Gastroesophageal sphincter (tissue), 4 donors: Measurements from ENCODE around the gene OSBPL1A. TPM values are rescaled to one million over a fixed set of nuclear protein-coding genes. Genes with fewer than 3 reads are reported as not detected.
A peak's percentile ranks its signal among the peaks of the same experiment; 100 is the strongest.
"Not testable (repeated sequence)": the region's sequence is repeated elsewhere in the genome, so short reads cannot be mapped to it uniquely, and the experiment has no call there.

ENCODE experiments used
- ATAC-seq: fragments of 150-250 bp; one replicate; pipeline ENCODE4 v1.9.1; 2016; ENCODE audit warnings: mild to moderate bottlenecking, moderate library complexity
- H3K27ac ChIP-seq, 4 donors: fragments of 200-600 bp; sonication (generic) in 3 of 4; 1 replicate in 3 of 4; 2 replicates in 1 of 4; pipeline ENCODE4 v1.5.1; 2016 to 2019
- H3K27me3 ChIP-seq: fragments of 200-600 bp; sonication (generic); one replicate; pipeline ENCODE4 v1.5.1; 2019
- H3K36me3 ChIP-seq, 2 donors: fragments of 200-600 bp; sonication (generic); one replicate each; pipeline ENCODE4 v1.5.1; 2019; ENCODE audit warnings: control low read depth in 1 of 2
- H3K4me1 ChIP-seq, 3 donors: fragments of 200-600 bp; sonication (generic); 1 replicate in 2 of 3; 2 replicates in 1 of 3; pipeline ENCODE4 v1.5.1; 2016 to 2019; ENCODE audit warnings: control low read depth in 2 of 3
- H3K4me3 ChIP-seq, 2 donors: fragments of 200-600 bp; sonication (generic); one replicate each; pipeline ENCODE4 v1.5.1; 2019; ENCODE audit warnings: mild to moderate bottlenecking in 1 of 2, moderate library complexity in 1 of 2
- H3K9me3 ChIP-seq, 3 donors: fragments of 200-600 bp; sonication (generic); one replicate each; pipeline ENCODE4 v1.5.1; 2017 to 2019; ENCODE audit warnings: control low read depth in 2 of 3
- CTCF ChIP-seq, 4 experiments: fragments of 200-600 bp in 2 of 4; fragments of 450-650 bp in 2 of 4; sonication (generic) in 1 of 4; IDR thresholded peaks; one replicate each; pipeline ENCODE4 v1.5.1; 2017 to 2019; ENCODE audit warnings: antibody characterized with exemption in 4 of 4, mild to moderate bottlenecking in 2 of 4, moderate library complexity in 2 of 4
- EP300 ChIP-seq: sonication (generic); formaldehyde crosslinking; IDR thresholded peaks from one replicate; pipeline ENCODE4 v1.6.1; 2017; ENCODE audit warnings: antibody characterized with exemption, mild to moderate bottlenecking
- POLR2A ChIP-seq, 2 donors: fragments of 450-650 bp; IDR thresholded peaks; one replicate each; pipeline ENCODE4 v1.6.1; 2017; ENCODE audit warnings: antibody characterized with exemption in 2 of 2, mild to moderate bottlenecking in 2 of 2, moderate library complexity in 1 of 2
- POLR2AphosphoS5 ChIP-seq: sonication (generic); formaldehyde crosslinking; IDR thresholded peaks from one replicate; pipeline ENCODE4 v1.6.1; 2017; ENCODE audit warnings: antibody characterized with exemption
- WGBS, 2 donors: methylation state at CpG; one replicate each; pipeline ENCODE4 v1.1.5; 2018; ENCODE audit warnings: low coverage in 1 of 2; 5-methylcytosine and 5-hydroxymethylcytosine counted together
- total RNA-seq, 4 donors: library from RNA; depleted of rRNA; stranded (reverse); fragments of >200 nt; gene quantifications; one replicate each; pipeline ENCODE4 v1.1.0, GENCODE V29; 2016

The OSBPL1A gene
- total RNA-seq, 4 donors from 2014 or later: 97.1 to 120 (median 116) TPM

- no peak for TF ChIP-seq POLR2AphosphoS5
- no peak for TF ChIP-seq CTCF (IDR thresholded peaks at IDR 0.05)
- TF ChIP-seq POLR2A (IDR thresholded peaks at IDR 0.05): no peak
- TF ChIP-seq EP300: no peak
- Histone ChIP-seq H3K36me3 (peaks cover 0 to 49% of the 10 kb centered on the region in 2 donors), H3K4me3 (no peak overlapping the region), H3K27ac (no peak overlapping the region), H3K27me3 (no peaks in the 10 kb centered on the region), H3K4me1 (no peaks in the 10 kb centered on the region), H3K9me3 (no peaks in the 10 kb centered on the region)
- no peak for ATAC-seq
- WGBS, 2 donors: 80 to 83% methylated on average over 1 to 3 of the region's 3 CpGs
These were observed 244.2 kb downstream of the OSBPL1A start for GRCh38 chr18:24153397-24153796.

- H3K27me3 ChIP-seq, ATAC-seq, H3K9me3 ChIP-seq, H3K4me3 ChIP-seq, H3K4me1 ChIP-seq, H3K27ac ChIP-seq: not testable (repeated sequence)
- H3K36me3 ChIP-seq: peaks cover 0 to 19% of the 10 kb centered on the region in 2 donors
- WGBS, 2 donors: 99% methylated on average over 12 of the region's 28 CpGs; no CpG with 5 or more reads in 1 of the 2 donors
These were observed 248.0 kb downstream of the OSBPL1A start for GRCh38 chr18:24149591-24149990.

- Histone ChIP-seq H3K9me3 (no peaks in the 10 kb centered on the region), H3K36me3 (no peaks in the 10 kb centered on the region), H3K27me3 (no peaks in the 10 kb centered on the region), H3K27ac (no peak overlapping the region), H3K4me1 (peaks cover 0 to 18% (median 0%) of the 10 kb centered on the region in 3 donors), H3K4me3 (no peak overlapping the region)
- no peak for ATAC-seq
- TF ChIP-seq EP300 (no peak), POLR2AphosphoS5 (no peak), POLR2A (IDR thresholded peaks at IDR 0.05) (no peak), CTCF (IDR thresholded peaks at IDR 0.05) (no peak)
These were observed 255.2 kb downstream of the OSBPL1A start for GRCh38 chr18:24142376-24142775.

- no peak for ATAC-seq
- TF ChIP-seq POLR2AphosphoS5 (no peak), POLR2A (IDR thresholded peaks at IDR 0.05) (no peak), EP300 (no peak), CTCF (IDR thresholded peaks at IDR 0.05) (no peak)
- Histone ChIP-seq H3K4me1 (peaks cover 0 to 18% (median 0%) of the 10 kb centered on the region in 3 donors), H3K9me3 (no peaks in the 10 kb centered on the region), H3K27me3 (no peaks in the 10 kb centered on the region), H3K27ac (no peak overlapping the region), H3K36me3 (no peaks in the 10 kb centered on the region), H3K4me3 (no peak overlapping the region)
- 94 to 100% methylated on average over 2 of the region's 2 CpGs for WGBS, 2 donors
These were observed 256.9 kb downstream of the OSBPL1A start for GRCh38 chr18:24140697-24141096.

GRCh38 chr18:24138789-24139616 lies 258.6 kb downstream of the OSBPL1A start, which contains the start of gene CABYR:
Gene CABYR (plus strand): TSS chr18:24139062. CDS start chr18:24143115, 4,053 bp downstream.
- H3K4me1 ChIP-seq: peaks cover 0 to 18% (median 0%) of the 10 kb centered on the region in 3 donors
- H3K4me3 ChIP-seq: peak within 1 kb of the TSS; percentile 38 to 58
- H3K9me3 ChIP-seq: no peaks in the 10 kb centered on the region
- peak within 1 kb of the TSS in 3 of 4 donors; percentile 40 to 72 (median 53) for H3K27ac ChIP-seq
- WGBS, 2 donors: 5 to 7% methylated on average over 11 to 14 of the region's 63 CpGs
- ATAC-seq: peak; percentile 90
- H3K36me3 ChIP-seq: no peaks in the 10 kb centered on the region
- H3K27me3 ChIP-seq: no peaks in the 10 kb centered on the region
- TF ChIP-seq CTCF (IDR thresholded peaks at IDR 0.05) (no peak), EP300 (no peak), POLR2AphosphoS5 (peak; percentile 77), POLR2A (IDR thresholded peaks at IDR 0.05) (peak; percentile 16 to 38)
